GM18499 (cell line): ENCODE data around the gene NCKAP5.
A peak's percentile ranks its signal among the peaks of the same experiment; 100 is the strongest.

Experiments used
- ATAC-seq: cut with Tn5 transposase; IDR thresholded peaks from one replicate; pipeline ENCODE4 v1.9.1; 2021; ENCODE audit warnings: moderate number of reproducible peaks; ENCODE audit not compliant: insufficient read depth, unreplicated experiment

The NCKAP5 gene

GRCh38 chr2:132760971-132761370 is 807.3 kb downstream of the NCKAP5 start:
- no peak for ATAC-seq

- peak; percentile 64 for ATAC-seq
Measured at GRCh38 chr2:132760405-132760804, 807.9 kb downstream of the NCKAP5 start.

DNA sequence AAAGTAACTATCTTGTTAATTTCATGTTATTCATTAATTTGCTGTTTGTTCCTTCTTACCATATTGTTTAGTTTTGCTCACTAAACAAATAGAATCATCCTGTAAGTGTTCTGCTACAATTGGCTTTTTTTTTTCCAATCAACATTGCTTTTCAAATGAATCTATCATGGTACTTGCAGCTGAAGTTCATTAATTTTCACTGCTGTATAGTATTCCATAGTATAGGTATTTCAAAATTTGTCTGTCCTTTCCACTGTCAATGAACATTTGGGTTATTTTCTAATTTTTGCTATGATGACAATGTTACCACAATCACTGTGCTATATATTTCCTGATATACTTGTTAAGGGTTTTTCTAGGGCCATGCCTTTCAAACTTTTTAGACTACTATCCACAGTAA is 809.3 kb downstream of the NCKAP5 start:
- no peak for ATAC-seq

DNA sequence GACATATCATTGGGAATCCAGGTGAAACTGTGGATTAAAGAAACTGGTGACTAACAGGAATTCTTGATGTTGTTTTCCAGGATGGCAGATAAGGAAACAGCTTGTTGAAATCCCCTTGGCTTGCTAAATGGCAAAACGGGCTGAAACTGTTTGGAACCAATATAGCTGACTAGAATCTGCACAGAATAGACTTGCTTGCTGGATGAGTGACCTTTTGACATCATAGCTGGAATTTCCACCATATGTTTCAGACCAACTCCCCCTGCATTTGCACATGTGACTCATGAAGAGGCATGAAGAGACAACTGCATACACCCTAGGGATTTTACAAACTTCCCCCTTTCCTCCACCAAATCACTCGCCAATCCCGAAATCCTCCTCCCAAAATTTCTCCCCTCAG is 810.6 kb downstream of the NCKAP5 start:
- ATAC-seq: no peak

DNA sequence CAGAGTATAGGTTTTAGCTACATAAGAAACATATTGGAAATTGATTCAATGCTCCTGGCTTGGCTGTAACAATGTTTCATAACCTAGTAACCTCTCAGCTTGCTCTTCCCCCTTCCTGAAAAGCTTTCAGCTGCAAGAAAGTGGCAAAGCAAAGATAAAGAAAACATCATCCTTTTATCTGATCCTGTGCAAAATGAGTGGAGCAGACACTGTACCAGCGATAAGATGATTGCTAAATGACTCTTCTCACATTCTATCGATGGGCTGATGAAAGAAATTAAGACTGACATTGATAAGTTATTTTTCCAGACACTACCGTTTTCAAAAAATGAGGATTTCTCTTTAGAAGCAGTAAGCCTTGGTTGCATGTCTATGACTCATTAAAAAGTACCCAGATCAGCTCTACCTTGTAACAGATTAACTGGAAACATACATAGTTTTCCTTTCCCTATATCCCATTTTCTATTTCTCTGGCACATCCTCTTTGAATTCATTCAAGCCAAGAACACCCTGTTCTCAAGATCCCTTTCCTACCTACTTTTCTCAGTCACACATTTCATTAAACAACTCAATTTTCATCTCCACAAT is 811.2 kb downstream of the NCKAP5 start:
- no peak for ATAC-seq

DNA sequence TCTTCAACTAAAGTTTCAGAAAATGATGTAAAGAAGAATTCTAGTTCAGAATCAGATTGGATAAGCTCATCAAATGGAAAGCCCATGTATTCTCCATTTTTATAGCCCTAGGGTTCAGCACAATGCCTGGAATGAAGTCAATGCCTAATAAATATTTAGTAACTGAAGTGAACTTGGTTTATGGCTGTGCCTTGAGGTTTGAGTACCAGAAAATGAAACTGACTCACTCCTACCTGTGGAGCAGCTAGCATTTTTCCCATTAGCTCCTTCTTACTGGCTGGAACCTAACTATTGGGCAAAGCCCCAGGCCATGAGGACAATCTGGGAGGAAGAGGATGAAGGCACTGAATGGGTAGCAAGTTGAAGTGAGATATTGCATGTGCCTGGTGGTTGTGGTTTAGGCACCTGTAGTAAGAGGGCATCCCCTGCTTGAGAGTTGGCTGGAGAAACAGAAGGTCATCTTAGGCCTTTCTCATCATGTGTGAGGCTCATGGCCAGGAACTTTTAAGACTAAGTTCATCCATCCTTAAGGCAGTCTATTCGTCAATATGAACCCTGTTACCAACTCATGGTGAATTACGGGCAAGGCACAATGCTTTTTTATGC is 813.3 kb downstream of the NCKAP5 start:
- ATAC-seq: no peak

- ATAC-seq: no peak
Measured at GRCh38 chr2:132754392-132754791, 813.9 kb downstream of the NCKAP5 start.

DNA sequence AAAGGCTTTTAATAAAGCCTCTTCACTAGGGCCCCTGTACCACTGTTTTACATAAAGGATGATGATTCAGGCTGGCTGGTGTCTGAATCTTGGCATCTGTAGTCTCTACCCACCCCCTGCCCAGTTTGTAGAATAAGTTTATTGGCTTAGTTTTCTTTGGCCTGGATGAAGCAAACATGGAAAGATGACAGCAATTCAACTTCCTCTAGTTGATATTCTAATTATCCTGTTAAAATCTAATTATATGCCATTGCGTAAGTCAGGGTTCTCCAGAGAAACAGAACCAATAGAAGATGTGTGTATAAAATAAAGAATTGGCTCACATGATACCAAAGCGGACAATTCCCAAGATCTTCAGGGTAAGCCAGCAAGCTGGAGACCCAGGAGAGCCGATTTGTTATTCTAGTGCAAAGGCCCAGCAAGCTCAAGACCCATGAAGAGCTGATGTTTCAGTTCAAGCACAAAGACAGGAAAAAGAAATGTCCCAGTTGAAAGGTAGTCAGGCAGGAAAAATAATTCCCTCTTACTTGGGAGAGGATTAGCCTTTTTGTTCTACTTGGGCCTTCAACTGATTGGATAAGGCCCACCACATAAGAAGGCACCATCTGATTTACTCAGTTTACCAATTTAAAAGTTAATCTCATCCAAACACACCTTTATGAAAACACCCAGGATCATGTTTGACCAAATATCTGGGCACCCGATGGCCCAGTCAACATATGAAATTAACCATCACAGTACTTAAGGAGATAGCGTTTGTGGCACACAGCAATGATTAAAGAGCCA is 815.6 kb downstream of the NCKAP5 start:
- no peak for ATAC-seq

- no peak for ATAC-seq
Measured at GRCh38 chr2:132751836-132752235, 816.4 kb downstream of the NCKAP5 start.

DNA sequence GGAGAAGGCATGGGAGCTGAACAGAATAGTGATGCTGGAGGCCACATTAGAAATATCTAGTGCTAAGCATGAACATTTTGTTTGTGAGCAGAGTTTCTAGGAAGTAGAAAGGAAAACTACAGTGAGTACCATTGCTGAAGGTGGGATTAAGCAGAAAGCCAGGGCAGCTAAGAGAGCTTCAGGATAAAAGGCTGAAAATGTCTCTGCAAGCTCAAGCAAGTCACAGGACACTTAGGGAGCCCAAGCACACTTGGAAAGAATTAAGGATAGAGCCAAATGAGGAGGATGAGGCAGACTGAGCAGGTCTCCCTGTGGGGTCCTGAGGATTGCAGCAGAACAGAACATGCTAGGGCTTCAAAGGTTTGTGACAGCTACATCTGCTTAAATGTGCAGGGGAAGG is 817.7 kb downstream of the NCKAP5 start:
- ATAC-seq: no peak

GRCh38 chr2:132747046-132747445 is 821.2 kb downstream of the NCKAP5 start:
- peak; percentile 61 for ATAC-seq

DNA sequence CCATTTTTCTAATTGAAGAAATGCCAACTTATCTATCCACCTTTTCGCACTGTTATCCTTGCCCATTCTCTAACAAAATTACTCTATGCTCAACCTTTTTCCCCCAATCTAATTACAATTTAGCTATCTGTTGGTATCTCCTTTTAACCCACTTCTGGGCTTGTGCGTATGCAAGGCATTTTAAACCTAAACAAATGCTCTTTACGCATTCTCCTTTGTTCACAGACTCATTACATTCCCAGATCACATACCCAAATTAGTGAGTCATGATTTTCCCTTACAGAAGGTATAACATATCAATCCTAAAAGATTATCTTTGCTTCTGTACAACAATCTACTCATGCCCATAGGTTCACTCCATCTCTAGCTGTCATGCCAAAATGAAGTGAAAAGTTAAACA is 826.5 kb downstream of the NCKAP5 start:
- ATAC-seq: no peak

- no peak for ATAC-seq
Measured at GRCh38 chr2:132740081-132740720, 828.1 kb downstream of the NCKAP5 start.

DNA sequence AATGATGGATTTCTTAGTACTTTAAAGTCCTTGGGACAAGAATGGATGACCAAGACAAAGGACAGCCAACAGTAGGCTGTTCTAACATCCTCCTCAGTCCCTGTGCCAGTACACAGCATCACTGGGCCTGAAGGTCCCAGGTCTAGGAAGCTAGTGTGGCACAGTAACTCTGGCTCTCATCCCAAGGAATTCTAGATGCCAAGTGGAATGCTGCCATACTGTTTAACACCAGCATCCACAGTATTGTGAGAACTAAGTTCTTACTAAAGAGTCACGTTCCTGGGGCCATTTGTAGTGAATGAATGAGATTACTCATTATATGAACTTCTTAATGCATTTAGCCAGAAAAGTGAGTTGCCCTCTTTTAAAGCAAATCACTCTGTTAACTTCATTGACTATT is 830.0 kb downstream of the NCKAP5 start:
- no peak for ATAC-seq

DNA sequence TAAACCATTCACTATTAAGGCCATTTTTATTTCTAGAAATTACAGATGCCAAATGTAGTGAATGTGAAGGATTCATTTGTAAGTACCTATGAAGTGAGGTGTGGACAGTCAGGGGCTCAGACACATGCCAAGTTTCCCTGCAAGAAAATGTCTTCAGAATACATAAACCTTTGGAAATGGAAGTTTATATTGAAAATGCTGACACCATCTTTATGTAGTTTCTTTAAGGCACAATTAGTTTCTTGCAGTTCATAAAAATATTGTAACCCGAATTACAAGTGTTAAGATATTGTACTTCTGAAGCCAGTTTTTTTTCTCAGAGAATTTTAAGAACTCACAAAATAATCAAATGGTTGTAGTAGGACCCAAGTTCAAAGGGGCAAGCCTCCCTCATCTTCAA is 832.2 kb downstream of the NCKAP5 start:
- no peak for ATAC-seq

GRCh38 chr2:132734961-132735360 is 833.3 kb downstream of the NCKAP5 start:
- ATAC-seq: no peak

DNA sequence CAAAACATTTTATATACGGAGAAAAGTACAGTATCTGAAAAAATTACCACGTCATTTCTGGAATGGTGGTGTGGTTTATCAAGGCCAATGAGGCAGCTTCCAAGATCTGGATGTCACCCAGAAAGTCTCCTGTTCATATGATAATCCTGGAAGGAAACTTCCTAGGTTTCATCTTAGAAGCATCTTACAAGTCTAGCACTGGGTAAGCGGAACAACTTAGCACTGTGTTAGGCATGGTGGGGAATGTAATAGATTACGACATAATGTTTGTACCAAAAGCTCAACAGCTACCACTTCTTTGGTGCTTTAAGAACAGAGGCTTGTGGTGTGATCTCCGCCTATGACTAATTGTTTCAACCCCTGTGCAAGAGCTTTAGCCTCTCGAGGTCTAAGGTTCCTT is 835.2 kb downstream of the NCKAP5 start:
- no peak for ATAC-seq

DNA sequence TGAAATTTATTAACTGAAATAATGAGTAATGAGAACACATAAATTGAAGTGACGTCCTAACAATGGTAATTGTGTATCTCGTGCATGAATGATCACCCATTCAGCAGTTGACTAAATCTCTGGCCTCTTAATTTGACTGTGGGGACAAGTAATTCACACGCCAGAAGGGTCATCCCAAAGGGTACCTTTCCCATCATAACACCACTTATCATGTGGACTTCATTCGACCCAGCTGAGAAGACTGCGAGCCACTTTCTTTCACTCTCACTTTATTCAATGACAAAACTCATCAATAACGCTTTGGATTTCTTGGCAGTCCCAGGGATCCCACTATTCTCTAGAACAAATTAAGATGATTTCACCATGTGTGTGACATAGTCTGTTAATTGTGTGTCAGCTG is 835.6 kb downstream of the NCKAP5 start:
- no peak for ATAC-seq

GRCh38 chr2:132731441-132731840 is 836.8 kb downstream of the NCKAP5 start:
- ATAC-seq: no peak

DNA sequence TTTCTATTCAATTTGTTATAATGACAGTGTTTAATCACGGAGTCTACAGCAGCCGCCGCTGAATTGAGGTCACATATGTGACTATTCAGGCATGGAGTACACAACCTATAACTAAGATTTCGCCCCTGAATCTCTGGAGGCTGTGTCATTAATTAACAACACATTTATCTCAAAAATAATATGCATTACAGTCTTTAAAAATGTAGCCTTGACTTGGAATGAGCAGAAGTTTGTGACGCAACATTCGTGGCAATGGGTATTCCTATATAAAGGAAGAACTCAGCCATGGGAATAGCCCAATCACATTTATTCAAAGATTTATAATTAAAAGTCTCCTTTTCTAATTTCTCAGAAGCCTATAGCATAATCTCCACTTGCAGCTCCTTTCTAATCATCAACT is 837.7 kb downstream of the NCKAP5 start:
- ATAC-seq: no peak

DNA sequence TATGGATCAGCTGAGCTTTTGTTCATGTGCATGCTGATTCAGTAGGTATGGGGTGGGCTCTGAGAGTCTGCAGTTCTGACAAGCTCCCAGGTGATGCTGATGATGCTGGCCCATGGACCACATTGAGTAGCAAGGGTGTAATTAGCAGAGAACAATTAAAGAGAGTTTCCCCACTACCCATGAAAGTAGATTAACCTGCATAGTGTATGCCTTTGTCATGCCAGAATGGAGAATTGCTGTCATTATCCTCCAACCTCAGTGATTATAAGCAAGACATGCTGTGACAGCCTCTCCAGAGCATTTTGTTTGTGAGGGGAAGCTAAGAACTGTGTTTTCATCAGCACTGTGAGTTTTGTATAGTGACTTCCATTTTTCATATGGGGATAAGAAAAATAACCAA is 838.7 kb downstream of the NCKAP5 start:
- ATAC-seq: no peak
